OCI-LY3 (cell line): ENCODE measurements around the gene EP300.

Experiments used
- H2AFZ ChIP-seq: fragments of 200-600, 300-600 bp; shearing (Covaris generic); 2 replicates; pipeline ENCODE4 v1.6.0; 2014; ENCODE audit warnings: antibody characterized with exemption, low read depth, low read length
- H3K27ac ChIP-seq: fragments of 200-600, 300-600 bp; sonication (generic); 2 replicates; pipeline ENCODE4 v1.5.1; 2014; ENCODE audit warnings: mild to moderate bottlenecking, low read length, moderate library complexity, mixed read lengths
- H3K27me3 ChIP-seq: fragments of 200-600, 300-600 bp; sonication (generic); 2 replicates; pipeline ENCODE4 v1.6.1; 2014; ENCODE audit warnings: low read depth, low read length, mixed read lengths
- H3K36me3 ChIP-seq: fragments of 200-600, 300-600 bp; sonication (generic); replicated peaks from 2 replicates; pipeline ENCODE3; 2014; ENCODE audit warnings: low read depth, low read length, mixed read lengths
- H3K4me1 ChIP-seq: fragments of 300-600, 200-600 bp; sonication (generic); 2 replicates; pipeline ENCODE4 v1.6.1; 2014; ENCODE audit warnings: low read length, mixed read lengths
- H3K4me2 ChIP-seq: fragments of 200-600, 300-600 bp; sonication (generic); 2 replicates; pipeline ENCODE4 v1.6.1; 2014; ENCODE audit warnings: low read length, mixed read lengths
- H3K4me3 ChIP-seq: fragments of 300-600, 200-600 bp; sonication (generic); 2 replicates; pipeline ENCODE4 v1.5.1; 2014; ENCODE audit warnings: antibody characterized with exemption, mild to moderate bottlenecking, low read length, moderate library complexity
- H3K79me2 ChIP-seq: fragments of 300-600, 200-600 bp; shearing (Covaris generic); 2 replicates; pipeline ENCODE4 v1.6.1; 2014; ENCODE audit warnings: mild to moderate bottlenecking, low read length, mixed read lengths
- H3K9ac ChIP-seq: fragments of 300-600, 200-600 bp; shearing (Covaris generic); 2 replicates; pipeline ENCODE4 v1.6.0; 2014; ENCODE audit warnings: mild to moderate bottlenecking, low read length, moderate library complexity
- H3K9me3 ChIP-seq: fragments of 200-600, 300-600 bp; shearing (Covaris generic); 2 replicates; pipeline ENCODE4 v1.6.1; 2014; ENCODE audit warnings: low read length, mixed read lengths; ENCODE audit not compliant: insufficient read depth
- H4K20me1 ChIP-seq: fragments of 200-600, 300-600 bp; sonication (generic); 2 replicates; pipeline ENCODE4 v1.6.1; 2016; ENCODE audit warnings: low read length, mixed read lengths; ENCODE audit not compliant: insufficient read depth
- CTCF ChIP-seq: fragments of 200-600, 300-600 bp; sonication (generic); IDR thresholded peaks from 2 replicates; pipeline ENCODE4 v1.5.1; 2014; ENCODE audit warnings: antibody characterized with exemption, low read length, low read depth
- EZH2phosphoT487 ChIP-seq: fragments of 200-600 bp; shearing (Covaris generic); IDR thresholded peaks from 2 replicates; pipeline ENCODE4 v1.6.1; 2018; ENCODE audit warnings: antibody characterized with exemption, mixed run types, low read depth

EP300 gene

GRCh38 chr22:41124086-41124485 lies 31.7 kb downstream of the EP300 start:
- no peaks in the 10 kb centered on the region for H3K9me3 ChIP-seq
- H3K4me3 ChIP-seq, result no peak overlapping the region
- H3K9ac ChIP-seq, result no peak overlapping the region
- no peak overlapping the region for H2AFZ ChIP-seq
- no peak overlapping the region for H3K4me2 ChIP-seq
- no peak overlapping the region for H3K27ac ChIP-seq
- peaks cover 55% of the 10 kb centered on the region for H4K20me1 ChIP-seq
- TF ChIP-seq CTCF (no peak), EZH2phosphoT487 (no peak)
- H3K36me3 ChIP-seq, result peaks cover 61% of the 10 kb centered on the region
- H3K27me3 ChIP-seq, result no peaks in the 10 kb centered on the region
- peaks cover 76% of the 10 kb centered on the region for H3K79me2 ChIP-seq
- no peaks in the 10 kb centered on the region for H3K4me1 ChIP-seq

- H3K9ac ChIP-seq, result no peak overlapping the region
- TF ChIP-seq EZH2phosphoT487 (no peak), CTCF (no peak)
- no peaks in the 10 kb centered on the region for H3K27me3 ChIP-seq
- peaks cover 36% of the 10 kb centered on the region for H4K20me1 ChIP-seq
- no peaks in the 10 kb centered on the region for H3K4me1 ChIP-seq
- H3K9me3 ChIP-seq, result no peaks in the 10 kb centered on the region
- no peak overlapping the region for H2AFZ ChIP-seq
- no peak overlapping the region for H3K27ac ChIP-seq
- H3K4me2 ChIP-seq, result no peak overlapping the region
- peaks cover 44% of the 10 kb centered on the region for H3K79me2 ChIP-seq
- H3K4me3 ChIP-seq, result no peak overlapping the region
- H3K36me3 ChIP-seq, result peaks cover 67% of the 10 kb centered on the region
Measured at GRCh38 chr22:41127451-41127850, 35.1 kb downstream of the EP300 start.

GRCh38 chr22:41128606-41129005 lies 36.2 kb downstream of the EP300 start:
- TF ChIP-seq EZH2phosphoT487, result no peak
- no peak for TF ChIP-seq CTCF
- H3K36me3 ChIP-seq, result peaks cover 72% of the 10 kb centered on the region

GRCh38 chr22:41132550-41132949 lies 40.2 kb downstream of the EP300 start:
- no peak for TF ChIP-seq CTCF
- TF ChIP-seq EZH2phosphoT487, result no peak
- no peak overlapping the region for H3K27ac ChIP-seq
- no peaks in the 10 kb centered on the region for H3K4me1 ChIP-seq
- peaks cover 11% of the 10 kb centered on the region for H4K20me1 ChIP-seq
- H3K27me3 ChIP-seq, result no peaks in the 10 kb centered on the region
- no peaks in the 10 kb centered on the region for H3K9me3 ChIP-seq
- H3K4me2 ChIP-seq, result no peak overlapping the region
- no peak overlapping the region for H3K9ac ChIP-seq
- H3K4me3 ChIP-seq, result no peak overlapping the region
- H3K79me2 ChIP-seq, result peaks cover 19% of the 10 kb centered on the region
- peaks cover 78% of the 10 kb centered on the region for H3K36me3 ChIP-seq
- no peak overlapping the region for H2AFZ ChIP-seq

More at GRCh38 chr22:41128606-41129005, 36.2 kb downstream of the EP300 start:
- no peaks in the 10 kb centered on the region for H3K9me3 ChIP-seq
- no peak overlapping the region for H3K4me2 ChIP-seq
- H3K4me3 ChIP-seq, result no peak overlapping the region
- peaks cover 35% of the 10 kb centered on the region for H3K79me2 ChIP-seq
- H3K27ac ChIP-seq, result no peak overlapping the region
- no peak overlapping the region for H3K9ac ChIP-seq
- no peak overlapping the region for H2AFZ ChIP-seq
- H4K20me1 ChIP-seq, result peaks cover 26% of the 10 kb centered on the region
- no peaks in the 10 kb centered on the region for H3K27me3 ChIP-seq
- H3K4me1 ChIP-seq, result no peaks in the 10 kb centered on the region
